Neural progenitor cell (in vitro differentiated cells): ENCODE measurements around the gene TMEM45B. TPM values are rescaled to one million over a fixed set of nuclear protein-coding genes. Genes with fewer than 3 reads are reported as not detected.
A peak's percentile ranks its signal among the peaks of the same experiment; 100 is the strongest.

Experiments used
- DNase-seq: peaks from one replicate; pipeline ENCODE4 v3.0.0-alpha.2; 2016; ENCODE audit warnings: low spot score
- H2AFZ ChIP-seq: fragments of 200-600 bp; sonication (generic); replicated peaks from 2 replicates; pipeline ENCODE4 v1.6.1; 2016; ENCODE audit warnings: antibody characterized with exemption
- H3F3A ChIP-seq: fragments of 200-600 bp; sonication (generic); 2 replicates; pipeline ENCODE4 v1.6.1; 2016; ENCODE audit warnings: antibody characterized with exemption, low read depth
- H3K27ac ChIP-seq: fragments of 200-600 bp; sonication (generic); 2 replicates; pipeline ENCODE4 v1.5.1; 2016; ENCODE audit warnings: mild to moderate bottlenecking
- H3K27me3 ChIP-seq: fragments of 200-600 bp; sonication (generic); 2 replicates; pipeline ENCODE4 v1.6.1; 2016; ENCODE audit warnings: mild to moderate bottlenecking, moderate library complexity
- H3K36me3 ChIP-seq: fragments of 200-600 bp; sonication (generic); 2 replicates; pipeline ENCODE4 v1.5.1; 2016
- H3K4me1 ChIP-seq: fragments of 200-600 bp; sonication (generic); 2 replicates; pipeline ENCODE4 v1.6.1; 2016; ENCODE audit warnings: mixed run types
- H3K4me2 ChIP-seq: fragments of 200-600 bp; sonication (generic); 2 replicates; pipeline ENCODE4 v1.6.1; 2016
- H3K4me3 ChIP-seq: fragments of 200-600 bp; sonication (generic); 2 replicates; pipeline ENCODE4 v1.5.1; 2016
- H3K79me2 ChIP-seq: fragments of 200-600 bp; sonication (generic); 2 replicates; pipeline ENCODE4 v1.6.1; 2016; ENCODE audit warnings: low read depth
- H3K9ac ChIP-seq: fragments of 200-600 bp; sonication (generic); 2 replicates; pipeline ENCODE4 v1.6.1; 2016
- H3K9me3 ChIP-seq: fragments of 200-600 bp; sonication (generic); 2 replicates; pipeline ENCODE4 v1.5.1; 2016; ENCODE audit warnings: low read depth
- H4K20me1 ChIP-seq: fragments of 200-600 bp; sonication (generic); 2 replicates; pipeline ENCODE4 v1.6.1; 2016; ENCODE audit warnings: low read depth
- H3K27ac Mint-ChIP-seq: 3 replicates; pipeline ENCODE4 v1.8.0; 2021; ENCODE audit warnings: mixed read lengths
- H3K27me3 Mint-ChIP-seq: 2 replicates; pipeline ENCODE4 v1.8.0; 2022; ENCODE audit warnings: low read depth, mild to moderate bottlenecking, inconsistent platforms, moderate library complexity, mixed read lengths; ENCODE audit not compliant: insufficient read depth
- H3K36me3 Mint-ChIP-seq: 3 replicates; pipeline ENCODE4 v1.8.0; 2021; ENCODE audit warnings: mixed read lengths
- H3K4me1 Mint-ChIP-seq: 3 replicates; pipeline ENCODE4 v1.8.0; 2021; ENCODE audit warnings: mixed read lengths
- H3K4me3 Mint-ChIP-seq: 3 replicates; pipeline ENCODE4 v1.8.0; 2021; ENCODE audit warnings: mild to moderate bottlenecking, moderate library complexity, mixed read lengths
- H3K9me3 Mint-ChIP-seq: 3 replicates; pipeline ENCODE4 v1.8.0; 2020; ENCODE audit warnings: mixed read lengths
- CTCF ChIP-seq: fragments of 200-600 bp; sonication (generic); IDR thresholded peaks from 2 replicates; pipeline ENCODE4 v1.5.1; 2017; ENCODE audit warnings: antibody characterized with exemption, mild to moderate bottlenecking
- EZH2 ChIP-seq: fragments of 200-600 bp; sonication (generic); IDR thresholded peaks from 2 replicates; pipeline ENCODE4 v1.6.1; 2017; ENCODE audit warnings: antibody characterized with exemption, mild to moderate bottlenecking, moderate library complexity
- EZH2phosphoT487 ChIP-seq: fragments of 200-600 bp; sonication (generic); IDR thresholded peaks from 2 replicates; pipeline ENCODE4 v1.6.1; 2017; ENCODE audit warnings: antibody characterized with exemption
- total RNA-seq: library from RNA; depleted of rRNA; stranded (reverse); fragments of >200 nt; gene quantifications from 2 replicates; pipeline ENCODE4 v1.2.3, GENCODE V29; 2015; ENCODE audit warnings: low replicate concordance

TMEM45B gene
- total RNA-seq = not detected in 2 replicates

- Histone ChIP-seq H3K4me2 (peak within 1 kb of the TSS; percentile 91), H3K27ac (no peak within 1 kb of the TSS), H3K4me1 (no peaks in the 10 kb centered on the region), H3K9me3 (no peaks in the 10 kb centered on the region), H3K9ac (no peak within 1 kb of the TSS), H3K36me3 (no peaks in the 10 kb centered on the region), H3F3A (no peaks in the 10 kb centered on the region), H4K20me1 (no peaks in the 10 kb centered on the region), H3K79me2 (no peaks in the 10 kb centered on the region), H3K27me3 (peaks cover 67% of the 10 kb centered on the region), H3K4me3 (peak within 1 kb of the TSS; percentile 48), H2AFZ (peak within 1 kb of the TSS; percentile 51)
- TF ChIP-seq EZH2 = peak; percentile 68
- TF ChIP-seq CTCF = no peak
- Mint-ChIP-seq H3K36me3 (no peaks in the 10 kb centered on the region), H3K27me3 (peaks cover 7% of the 10 kb centered on the region), H3K4me1 (no peaks in the 10 kb centered on the region), H3K9me3 (peaks cover 3% of the 10 kb centered on the region), H3K4me3 (peak within 1 kb of the TSS; percentile 78), H3K27ac (no peak within 1 kb of the TSS)
- DNase-seq = peak; percentile 56
Measured at GRCh38 chr11:129815596-129816461, at the start of gene TMEM45B. Gene TMEM45B (plus strand): TSS chr11:129815848. CDS start chr11:129852483, 36,635 bp downstream.

GRCh38 chr11:129766898-129767604 is 48.6 kb upstream of the TMEM45B start:
- Histone ChIP-seq H3K27ac (no peak overlapping the region), H3K36me3 (no peaks in the 10 kb centered on the region), H3K4me1 (no peaks in the 10 kb centered on the region), H3K9me3 (no peaks in the 10 kb centered on the region), H3K4me2 (peak overlapping the region; percentile 15), H3K27me3 (no peaks in the 10 kb centered on the region), H3K4me3 (no peak overlapping the region), H3K9ac (no peak overlapping the region), H3K79me2 (no peaks in the 10 kb centered on the region), H2AFZ (peak overlapping the region; percentile 87), H4K20me1 (no peaks in the 10 kb centered on the region), H3F3A (no peaks in the 10 kb centered on the region)
- no peak overlapping the region for H3K27ac Mint-ChIP-seq
- no peaks in the 10 kb centered on the region for H3K36me3 Mint-ChIP-seq
- peak; percentile 63 for DNase-seq
- H3K27me3 Mint-ChIP-seq = no peaks in the 10 kb centered on the region
- TF ChIP-seq CTCF (peak; percentile 73), EZH2phosphoT487 (no peak), EZH2 (no peak)
- peaks cover 8% of the 10 kb centered on the region for H3K9me3 Mint-ChIP-seq
- no peak overlapping the region for H3K4me3 Mint-ChIP-seq
- no peaks in the 10 kb centered on the region for H3K4me1 Mint-ChIP-seq

GRCh38 chr11:129767827-129768226 is 47.8 kb upstream of the TMEM45B start:
- H3K4me1 Mint-ChIP-seq = no peaks in the 10 kb centered on the region
- no peaks in the 10 kb centered on the region for H3K36me3 Mint-ChIP-seq
- no peaks in the 10 kb centered on the region for H3K27me3 ChIP-seq
- no peaks in the 10 kb centered on the region for H3F3A ChIP-seq
- DNase-seq = no peak
- H3K36me3 ChIP-seq = no peaks in the 10 kb centered on the region
- H4K20me1 ChIP-seq = no peaks in the 10 kb centered on the region
- H2AFZ ChIP-seq = no peak overlapping the region
- TF ChIP-seq CTCF (no peak), EZH2phosphoT487 (no peak), EZH2 (no peak)
- no peak overlapping the region for H3K9ac ChIP-seq
- no peak overlapping the region for H3K4me2 ChIP-seq
- no peaks in the 10 kb centered on the region for H3K9me3 ChIP-seq
- peaks cover 8% of the 10 kb centered on the region for H3K9me3 Mint-ChIP-seq
- H3K27ac ChIP-seq = no peak overlapping the region
- no peaks in the 10 kb centered on the region for H3K4me1 ChIP-seq
- H3K79me2 ChIP-seq = no peaks in the 10 kb centered on the region
- no peak overlapping the region for H3K4me3 ChIP-seq
- no peak overlapping the region for H3K4me3 Mint-ChIP-seq
- H3K27ac Mint-ChIP-seq = no peak overlapping the region
- H3K27me3 Mint-ChIP-seq = no peaks in the 10 kb centered on the region
